Measurements from ENCODE around the gene OLIG3. TPM values are rescaled to one million over a fixed set of nuclear protein-coding genes. Genes with fewer than 3 reads are reported as not detected.

The OLIG3 gene
- polyA plus RNA-seq, 1 of the 3 experiments (the other 2 are of a cell fraction) = not detected

DNA sequence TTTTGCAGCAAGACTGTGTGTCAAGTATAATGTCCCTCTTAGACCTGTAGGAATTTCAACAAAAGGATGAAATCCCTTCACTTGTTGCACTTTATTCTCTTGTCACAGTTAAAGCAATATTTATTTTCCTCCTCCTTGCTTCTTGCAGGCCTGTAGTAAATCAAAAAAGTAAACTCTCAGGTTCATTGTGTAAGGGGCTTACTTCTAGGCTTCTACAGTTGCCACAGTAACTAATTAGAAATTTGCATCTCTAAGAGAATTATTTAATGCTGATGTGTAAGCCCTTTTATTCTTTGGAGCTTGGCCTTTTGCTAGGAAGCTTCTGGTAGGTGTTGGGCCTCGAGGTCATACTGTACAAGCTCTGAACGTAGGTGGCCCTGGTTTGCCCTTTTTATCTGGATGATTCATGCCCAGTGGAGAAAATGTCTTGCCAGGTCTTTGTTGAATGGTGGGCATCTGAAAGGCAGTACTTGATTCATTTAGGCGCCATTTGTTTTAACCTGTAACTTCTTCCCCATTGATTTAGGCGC, 47.4 kb upstream of the OLIG3 start:
- Histone ChIP-seq H3F3A (replicated peaks; ENCODE audit: insufficient read depth) (no peaks in the 10 kb centered on the region), H4K20me1 (ENCODE audit: insufficient read depth) (no peaks in the 10 kb centered on the region), H3K27me3 (ENCODE audit: insufficient read depth) (no peaks in the 10 kb centered on the region), H3K9me3 (no peaks in the 10 kb centered on the region), H3K79me2 (ENCODE audit: insufficient read depth) (no peaks in the 10 kb centered on the region), H3K9ac (no peak overlapping the region), H3K27ac (ENCODE audit: low read depth in 2 of 2, low read length in 1 of 2) (no peak overlapping the region), H3K36me3 (replicated peaks in 1 of 2; ENCODE audit: control insufficient read depth in 1 of 2, insufficient read depth in 2 of 2, low read length in 1 of 2) (no peaks in the 10 kb centered on the region), H3K9me2 (no peaks in the 10 kb centered on the region), H2AFZ (ENCODE audit: low read depth) (no peak overlapping the region), H3K4me2 (no peak overlapping the region), H3K4me3 (ENCODE audit: low read depth in 2 of 2, low read length in 1 of 2) (no peak overlapping the region), H3K4me1 (ENCODE audit: control insufficient read depth in 1 of 2, insufficient read depth in 2 of 2, low read depth in 1 of 2, low read length in 1 of 2) (no peaks in the 10 kb centered on the region)
- POLR2A ChIA-PET = no interaction called here
- CTCF ChIA-PET = no interaction called here
- TF ChIP-seq GATA2 (CRISPR knock-in tag; IDR thresholded peaks at IDR 0.05) (no peak), REST (IDR thresholded peaks at IDR 0.05; ENCODE audit: low read depth, low read length) (no peak), YY1 (IDR thresholded peaks at IDR 0.05; ENCODE audit: low read depth) (no peak), SMC3 (IDR thresholded peaks at IDR 0.05; ENCODE audit: low read depth, low read length) (no peak), NFIC (IDR thresholded peaks at IDR 0.05; ENCODE audit: borderline replicate concordance) (no peak), TCF12 (IDR thresholded peaks at IDR 0.05) (no peak), RCOR1 (IDR thresholded peaks at IDR 0.05; ENCODE audit: low read length) (no peak), MXI1 (IDR thresholded peaks at IDR 0.05; ENCODE audit: low read depth, low read length) (no peak)
- no peak for DNase-seq
- 6% methylated on average over 4 of the region's 4 CpGs for WGBS (ENCODE audit: low lambda C conversion rate)

DNA sequence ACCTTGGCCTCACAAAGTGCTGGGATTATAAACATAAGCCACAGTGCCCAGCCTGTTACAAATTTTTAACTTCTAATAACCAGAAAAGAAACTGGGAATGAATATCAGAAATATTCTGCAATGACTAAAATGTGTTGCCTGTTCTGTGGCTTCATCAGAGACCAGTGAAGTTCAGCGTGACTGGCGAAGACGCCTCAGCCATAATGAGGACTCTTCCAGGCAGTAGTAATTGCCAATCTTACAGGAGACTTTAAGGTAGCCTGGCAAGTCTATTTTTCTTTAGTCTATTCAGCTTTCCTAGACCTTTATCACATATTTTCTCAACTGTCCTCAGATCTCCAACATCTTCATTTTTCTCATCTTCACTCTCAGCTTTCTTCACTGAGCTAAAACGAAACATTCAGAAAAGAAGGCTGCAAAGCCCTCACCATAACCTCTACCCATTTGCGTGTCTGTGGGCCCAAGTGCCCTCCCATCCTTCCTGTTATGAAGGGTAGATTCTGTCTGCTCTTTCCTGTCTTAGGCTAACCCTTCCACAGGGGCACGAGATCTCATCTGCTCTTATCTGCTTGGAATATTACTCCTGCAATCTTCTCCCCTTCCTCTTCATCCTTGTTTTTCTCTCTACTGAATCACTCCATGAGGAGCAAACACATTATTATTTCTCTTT, 42.0 kb upstream of the OLIG3 start:
- 5% methylated on average over 4 of the region's 6 CpGs for WGBS (ENCODE audit: low lambda C conversion rate)
- ChIA-PET POLR2A (no interaction called here), CTCF (no interaction called here)
- Histone ChIP-seq H3K9me3 (no peaks in the 10 kb centered on the region), H3K27me3 (ENCODE audit: insufficient read depth) (no peaks in the 10 kb centered on the region), H3K4me2 (no peak overlapping the region), H3K9me2 (no peaks in the 10 kb centered on the region), H3K4me3 (ENCODE audit: low read depth in 2 of 2, low read length in 1 of 2) (no peak overlapping the region), H3K4me1 (ENCODE audit: control insufficient read depth in 1 of 2, insufficient read depth in 2 of 2, low read depth in 1 of 2, low read length in 1 of 2) (no peaks in the 10 kb centered on the region), H3F3A (replicated peaks; ENCODE audit: insufficient read depth) (no peaks in the 10 kb centered on the region), H3K27ac (ENCODE audit: low read depth in 2 of 2, low read length in 1 of 2) (no peak overlapping the region), H2AFZ (ENCODE audit: low read depth) (no peak overlapping the region), H4K20me1 (ENCODE audit: insufficient read depth) (no peaks in the 10 kb centered on the region), H3K79me2 (ENCODE audit: insufficient read depth) (no peaks in the 10 kb centered on the region), H3K36me3 (replicated peaks in 1 of 2; ENCODE audit: control insufficient read depth in 1 of 2, insufficient read depth in 2 of 2, low read length in 1 of 2) (no peaks in the 10 kb centered on the region), H3K9ac (no peak overlapping the region)
- no peak for DNase-seq
- TF ChIP-seq, protein P1, sequence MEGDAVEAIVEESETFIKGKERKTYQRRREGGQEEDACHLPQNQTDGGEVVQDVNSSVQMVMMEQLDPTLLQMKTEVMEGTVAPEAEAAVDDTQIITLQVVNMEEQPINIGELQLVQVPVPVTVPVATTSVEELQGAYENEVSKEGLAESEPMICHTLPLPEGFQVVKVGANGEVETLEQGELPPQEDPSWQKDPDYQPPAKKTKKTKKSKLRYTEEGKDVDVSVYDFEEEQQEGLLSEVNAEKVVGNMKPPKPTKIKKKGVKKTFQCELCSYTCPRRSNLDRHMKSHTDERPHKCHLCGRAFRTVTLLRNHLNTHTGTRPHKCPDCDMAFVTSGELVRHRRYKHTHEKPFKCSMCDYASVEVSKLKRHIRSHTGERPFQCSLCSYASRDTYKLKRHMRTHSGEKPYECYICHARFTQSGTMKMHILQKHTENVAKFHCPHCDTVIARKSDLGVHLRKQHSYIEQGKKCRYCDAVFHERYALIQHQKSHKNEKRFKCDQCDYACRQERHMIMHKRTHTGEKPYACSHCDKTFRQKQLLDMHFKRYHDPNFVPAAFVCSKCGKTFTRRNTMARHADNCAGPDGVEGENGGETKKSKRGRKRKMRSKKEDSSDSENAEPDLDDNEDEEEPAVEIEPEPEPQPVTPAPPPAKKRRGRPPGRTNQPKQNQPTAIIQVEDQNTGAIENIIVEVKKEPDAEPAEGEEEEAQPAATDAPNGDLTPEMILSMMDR (IDR thresholded peaks at IDR 0.05) = no peak
- no peak for TF ChIP-seq IRF3 (IDR thresholded peaks at IDR 0.05; ENCODE audit: low read depth, low read length)
